ENCODE data around the gene NOA1. TPM values are rescaled to one million over a fixed set of nuclear protein-coding genes. Genes with fewer than 3 reads are reported as not detected.

Gene NOA1
- total RNA-seq, 2 donors from 2014 or later: 29.2 to 31.9 TPM

GRCh38 chr4:56971383-56971782, 6.0 kb downstream of the NOA1 start:
- H3K27ac ChIP-seq: no peak overlapping the region
- intact Hi-C loops (cut with DNase I): no loop called here
- no peak overlapping the region for H3K4me3 ChIP-seq
- TF ChIP-seq POLR2A (IDR thresholded peaks at IDR 0.05) (no peak), CTCF (IDR thresholded peaks at IDR 0.05) (no peak), POLR2AphosphoS5 (IDR thresholded peaks at IDR 0.05) (no peak)
- no peaks in the 10 kb centered on the region for H3K4me1 ChIP-seq (replicated peaks)
- no peaks in the 10 kb centered on the region for H3K9me3 ChIP-seq
- no peaks in the 10 kb centered on the region for H3K27me3 ChIP-seq (replicated peaks; ENCODE audit: insufficient read depth)
- no peak for DNase-seq (ENCODE audit: low spot score)
- 94% methylated on average over 2 of the region's 2 CpGs for WGBS
- no peaks in the 10 kb centered on the region for H3K36me3 ChIP-seq

- H3K36me3 ChIP-seq: no peaks in the 10 kb centered on the region
- H3K9me3 ChIP-seq: no peaks in the 10 kb centered on the region
- H3K27me3 ChIP-seq (replicated peaks; ENCODE audit: insufficient read depth): no peaks in the 10 kb centered on the region
- 98% methylated on average over 2 of the region's 2 CpGs for WGBS
- H3K4me3 ChIP-seq: no peak overlapping the region
- no peak for DNase-seq (ENCODE audit: low spot score)
- intact Hi-C loops (cut with DNase I): no loop called here
- TF ChIP-seq POLR2AphosphoS5 (IDR thresholded peaks at IDR 0.05) (no peak), CTCF (IDR thresholded peaks at IDR 0.05) (no peak), POLR2A (IDR thresholded peaks at IDR 0.05) (no peak)
- no peaks in the 10 kb centered on the region for H3K4me1 ChIP-seq (replicated peaks)
- no peak overlapping the region for H3K27ac ChIP-seq
Measured at GRCh38 chr4:56961107-56961500, 16.3 kb downstream of the NOA1 start.

GRCh38 chr4:56959100-56959499, 18.3 kb downstream of the NOA1 start:
- Histone ChIP-seq H3K36me3 (no peaks in the 10 kb centered on the region), H3K9me3 (no peaks in the 10 kb centered on the region), H3K4me1 (replicated peaks) (no peaks in the 10 kb centered on the region), H3K4me3 (no peak overlapping the region), H3K27me3 (replicated peaks; ENCODE audit: insufficient read depth) (no peaks in the 10 kb centered on the region), H3K27ac (no peak overlapping the region)
- intact Hi-C loops (cut with DNase I): no loop called here
- no peak for DNase-seq (ENCODE audit: low spot score)
- WGBS: 14% methylated on average over 1 of the region's 1 CpG
- TF ChIP-seq CTCF (IDR thresholded peaks at IDR 0.05): no peak
- no peak for TF ChIP-seq POLR2A (IDR thresholded peaks at IDR 0.05)
- no peak for TF ChIP-seq POLR2AphosphoS5 (IDR thresholded peaks at IDR 0.05)

GRCh38 chr4:56958111-56958517, 19.3 kb downstream of the NOA1 start:
- intact Hi-C loops (cut with DNase I): no loop called here
- no peaks in the 10 kb centered on the region for H3K27me3 ChIP-seq (replicated peaks; ENCODE audit: insufficient read depth)
- H3K27ac ChIP-seq: peak overlapping the region in 1 of 2 donors; percentile 56
- no peaks in the 10 kb centered on the region for H3K36me3 ChIP-seq
- peak; percentile 72 for DNase-seq (ENCODE audit: low spot score)
- H3K4me3 ChIP-seq: no peak overlapping the region
- TF ChIP-seq POLR2AphosphoS5 (IDR thresholded peaks at IDR 0.05): peak; percentile 74
- TF ChIP-seq POLR2A (IDR thresholded peaks at IDR 0.05): no peak
- no peak for TF ChIP-seq CTCF (IDR thresholded peaks at IDR 0.05)
- H3K4me1 ChIP-seq (replicated peaks): no peaks in the 10 kb centered on the region
- no peaks in the 10 kb centered on the region for H3K9me3 ChIP-seq
- 8% methylated on average over 7 of the region's 7 CpGs for WGBS

GRCh38 chr4:56953680-56954520, 23.5 kb downstream of the NOA1 start:
- TF ChIP-seq POLR2AphosphoS5 (IDR thresholded peaks at IDR 0.05) (no peak), CTCF (IDR thresholded peaks at IDR 0.05) (no peak), POLR2A (IDR thresholded peaks at IDR 0.05) (no peak)
- H3K4me3 ChIP-seq: no peak overlapping the region
- intact Hi-C loops (cut with DNase I): no loop called here
- H3K9me3 ChIP-seq: no peaks in the 10 kb centered on the region
- H3K27ac ChIP-seq: no peak overlapping the region
- 75% methylated on average over 9 of the region's 9 CpGs for WGBS
- DNase-seq (ENCODE audit: low spot score): no peak
- H3K27me3 ChIP-seq (replicated peaks; ENCODE audit: insufficient read depth): no peaks in the 10 kb centered on the region
- no peaks in the 10 kb centered on the region for H3K36me3 ChIP-seq
- H3K4me1 ChIP-seq (replicated peaks): no peaks in the 10 kb centered on the region

Data from prostate gland (tissue), 2 donors.